Heart left ventricle (tissue), 13 donors: ENCODE measurements around the gene MAPK14.

Experiments used
- CTCF ChIP-seq, 12 donors: fragments of 200-600 bp; sonication (generic) in 4 of 12; IDR thresholded peaks; one replicate each; pipeline versions ENCODE4 v1.5.0 to v1.8.0; 2018 to 2022; ENCODE audit warnings: antibody characterized with exemption in 12 of 12, mild to moderate bottlenecking in 5 of 12
- POLR2A ChIP-seq, 2 donors: fragments of 450-650 bp; IDR thresholded peaks; one replicate each; pipeline ENCODE4 v1.6.1; 2017; ENCODE audit warnings: antibody characterized with exemption in 2 of 2, mild to moderate bottlenecking in 2 of 2, moderate library complexity in 2 of 2
- donor health status: ischemic (EF 13 %, LVEDD 7.1; RV severe dilation, severe dysfunction).
- donor health status: DM: no; HTN: yes; CAD: no.
- donor health status: DM: no; HTN: no; CAD: no.
- donor health status: ischemic (EF 25% LVEDD 6.9; RV normal size, moderate dysfunction).
- donor health status: ischemic (EF 25% LVEDD 5.7; RV mildly dilated, moderate dysfunction).
- donor health status: ischemic (EF 35%, LVEDD 5.7; RV mildly dilated, moderate dysfunction).
- donor health status: nonischemic (EF 11% LVEDD 7.7; RV severe dilation, severe dysfunction).
- donor health status: DM: yes; HTN: yes; CAD: no.
- donor health status: PGD.
- donor health status: ischemic (EF 29% LVEDD 5.4; RV normal size, mild dysfunction).
- donor health status: nonischemic (EF 23%, LVEDD 6.1; RV moderate dilation, normal function).

- TF ChIP-seq POLR2A (IDR thresholded peaks at IDR 0.05), result no peak
- no peak for TF ChIP-seq CTCF (IDR thresholded peaks at IDR 0.05)
Observed at GRCh38 chr6:36071281-36071680, 43.7 kb downstream of the MAPK14 start.
